ENCODE results near the gene PTPN2.

PTPN2 gene

DNA sequence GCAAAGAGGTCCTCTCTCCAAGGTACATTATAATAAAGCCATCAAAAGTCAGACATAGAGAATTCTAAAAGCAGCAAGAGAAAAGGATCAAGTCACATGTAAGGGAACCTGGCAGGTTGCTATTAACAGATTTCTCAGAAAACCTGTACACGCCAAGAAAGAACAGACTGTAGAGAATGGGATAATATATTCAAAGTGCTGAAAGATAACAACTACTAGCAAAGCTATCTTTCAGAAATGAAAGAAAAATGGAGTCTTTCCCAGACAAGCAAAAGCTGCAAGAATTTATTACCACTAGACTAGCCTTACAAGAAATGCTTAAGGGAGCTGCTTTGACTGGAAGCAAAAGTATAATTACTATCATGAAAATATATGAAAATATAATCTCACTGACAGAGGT, 81.5 kb downstream of the PTPN2 start:
- TF ChIP-seq, protein P1, sequence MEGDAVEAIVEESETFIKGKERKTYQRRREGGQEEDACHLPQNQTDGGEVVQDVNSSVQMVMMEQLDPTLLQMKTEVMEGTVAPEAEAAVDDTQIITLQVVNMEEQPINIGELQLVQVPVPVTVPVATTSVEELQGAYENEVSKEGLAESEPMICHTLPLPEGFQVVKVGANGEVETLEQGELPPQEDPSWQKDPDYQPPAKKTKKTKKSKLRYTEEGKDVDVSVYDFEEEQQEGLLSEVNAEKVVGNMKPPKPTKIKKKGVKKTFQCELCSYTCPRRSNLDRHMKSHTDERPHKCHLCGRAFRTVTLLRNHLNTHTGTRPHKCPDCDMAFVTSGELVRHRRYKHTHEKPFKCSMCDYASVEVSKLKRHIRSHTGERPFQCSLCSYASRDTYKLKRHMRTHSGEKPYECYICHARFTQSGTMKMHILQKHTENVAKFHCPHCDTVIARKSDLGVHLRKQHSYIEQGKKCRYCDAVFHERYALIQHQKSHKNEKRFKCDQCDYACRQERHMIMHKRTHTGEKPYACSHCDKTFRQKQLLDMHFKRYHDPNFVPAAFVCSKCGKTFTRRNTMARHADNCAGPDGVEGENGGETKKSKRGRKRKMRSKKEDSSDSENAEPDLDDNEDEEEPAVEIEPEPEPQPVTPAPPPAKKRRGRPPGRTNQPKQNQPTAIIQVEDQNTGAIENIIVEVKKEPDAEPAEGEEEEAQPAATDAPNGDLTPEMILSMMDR (IDR thresholded peaks at IDR 0.05), result no peak
- H3K27me3 Mint-ChIP-seq (ENCODE audit: low read depth, poor library complexity), result no peaks in the 10 kb centered on the region
- peaks cover 25% of the 10 kb centered on the region for H3K9me3 Mint-ChIP-seq
- H3K4me3 Mint-ChIP-seq, result no peak overlapping the region
- H3K36me3 Mint-ChIP-seq (ENCODE audit: low read depth), result peaks cover 78% of the 10 kb centered on the region
- H3K27ac Mint-ChIP-seq, result no peak overlapping the region
- H3K4me1 Mint-ChIP-seq, result no peaks in the 10 kb centered on the region
- DNase-seq, result no peak

- H3K36me3 Mint-ChIP-seq (ENCODE audit: low read depth), result peaks cover 26% of the 10 kb centered on the region
- no peaks in the 10 kb centered on the region for H3K4me1 Mint-ChIP-seq
- H3K9me3 Mint-ChIP-seq, result no peaks in the 10 kb centered on the region
- no peak for DNase-seq
- no peak overlapping the region for H3K27ac Mint-ChIP-seq
- H3K4me3 Mint-ChIP-seq, result no peak overlapping the region
- TF ChIP-seq, protein P1 (IDR thresholded peaks at IDR 0.05), result no peak
- no peaks in the 10 kb centered on the region for H3K27me3 Mint-ChIP-seq (ENCODE audit: low read depth, poor library complexity)
Observed at GRCh38 chr18:12796448-12796847, 87.6 kb downstream of the PTPN2 start.

DNA sequence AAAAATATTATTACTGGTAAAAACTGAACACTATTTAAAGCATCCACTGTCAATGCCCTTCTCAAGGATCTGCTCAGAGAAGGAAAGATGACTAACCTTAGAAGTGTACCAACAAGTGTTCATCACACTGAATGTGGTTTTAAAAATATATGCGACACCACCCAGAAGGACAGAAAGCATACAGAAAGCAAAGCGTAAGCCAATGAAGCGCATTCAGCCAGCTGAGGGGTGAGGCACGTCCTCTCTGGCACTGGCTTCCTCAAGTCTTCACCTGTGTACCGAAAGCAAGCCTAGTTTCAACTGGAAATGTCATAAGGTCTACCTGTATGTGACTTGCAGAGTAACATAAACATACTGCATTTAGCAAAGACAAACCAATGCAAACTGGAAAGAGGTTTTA, 92.4 kb downstream of the PTPN2 start:
- Mint-ChIP-seq H3K27me3 (ENCODE audit: low read depth, poor library complexity) (no peaks in the 10 kb centered on the region), H3K9me3 (no peaks in the 10 kb centered on the region), H3K36me3 (ENCODE audit: low read depth) (peaks cover 5% of the 10 kb centered on the region), H3K4me1 (no peaks in the 10 kb centered on the region), H3K27ac (no peak overlapping the region), H3K4me3 (no peak overlapping the region)
- no peak for DNase-seq
- TF ChIP-seq, protein P1 (IDR thresholded peaks at IDR 0.05), result no peak

DNA sequence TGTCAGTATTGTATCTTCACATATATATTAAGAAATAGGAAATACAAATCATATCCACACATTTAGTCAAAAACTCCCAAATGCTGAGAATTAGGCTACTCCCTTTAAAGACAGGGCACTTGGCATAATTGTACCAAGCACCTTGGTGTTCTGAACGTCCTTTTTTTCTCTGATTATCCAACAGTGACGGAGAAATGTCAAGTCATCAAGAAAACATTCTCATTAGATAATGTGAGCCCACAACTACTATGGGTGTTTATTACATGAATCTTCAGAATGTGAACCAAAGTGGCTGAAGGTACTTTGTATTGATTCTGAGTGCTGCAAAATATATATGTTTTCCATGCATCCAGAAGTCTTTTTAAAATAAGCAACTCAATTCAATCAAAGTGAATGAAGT, 97.4 kb downstream of the PTPN2 start:
- H3K4me1 Mint-ChIP-seq, result peaks cover 8% of the 10 kb centered on the region
- no peaks in the 10 kb centered on the region for H3K27me3 Mint-ChIP-seq (ENCODE audit: low read depth, poor library complexity)
- H3K36me3 Mint-ChIP-seq (ENCODE audit: low read depth), result no peaks in the 10 kb centered on the region
- no peak for DNase-seq
- H3K4me3 Mint-ChIP-seq, result no peak overlapping the region
- TF ChIP-seq, protein P1 (IDR thresholded peaks at IDR 0.05), result no peak
- H3K9me3 Mint-ChIP-seq, result no peaks in the 10 kb centered on the region
- H3K27ac Mint-ChIP-seq, result peak overlapping the region; percentile 48

DNA sequence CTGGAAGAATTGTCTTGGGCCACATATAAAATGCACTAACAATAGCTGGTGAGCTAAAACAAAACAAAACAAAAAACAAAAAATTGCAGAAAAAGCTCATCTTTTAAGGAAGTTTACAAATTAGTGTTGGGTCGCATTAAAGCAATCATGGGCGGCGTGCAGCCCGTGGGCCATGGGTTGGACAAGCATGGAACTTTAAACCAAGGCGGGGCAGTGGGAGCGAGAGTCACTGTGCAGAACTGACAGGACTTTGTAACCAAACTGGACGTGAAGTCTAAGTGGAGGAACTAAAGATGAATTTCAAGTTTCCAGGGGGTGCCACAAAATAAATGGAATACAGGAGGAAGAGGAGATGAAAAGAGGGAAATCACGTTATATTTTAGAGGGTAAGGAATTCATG, 100.5 kb downstream of the PTPN2 start:
- H3K4me3 Mint-ChIP-seq, result no peak overlapping the region
- peaks cover 4% of the 10 kb centered on the region for H3K27me3 Mint-ChIP-seq (ENCODE audit: low read depth, poor library complexity)
- H3K4me1 Mint-ChIP-seq, result peaks cover 8% of the 10 kb centered on the region
- peaks cover 2% of the 10 kb centered on the region for H3K9me3 Mint-ChIP-seq
- peak overlapping the region; percentile 37 for H3K27ac Mint-ChIP-seq
- no peak for DNase-seq
- TF ChIP-seq, protein P1 (IDR thresholded peaks at IDR 0.05), result no peak
- no peaks in the 10 kb centered on the region for H3K36me3 Mint-ChIP-seq (ENCODE audit: low read depth)

DNA sequence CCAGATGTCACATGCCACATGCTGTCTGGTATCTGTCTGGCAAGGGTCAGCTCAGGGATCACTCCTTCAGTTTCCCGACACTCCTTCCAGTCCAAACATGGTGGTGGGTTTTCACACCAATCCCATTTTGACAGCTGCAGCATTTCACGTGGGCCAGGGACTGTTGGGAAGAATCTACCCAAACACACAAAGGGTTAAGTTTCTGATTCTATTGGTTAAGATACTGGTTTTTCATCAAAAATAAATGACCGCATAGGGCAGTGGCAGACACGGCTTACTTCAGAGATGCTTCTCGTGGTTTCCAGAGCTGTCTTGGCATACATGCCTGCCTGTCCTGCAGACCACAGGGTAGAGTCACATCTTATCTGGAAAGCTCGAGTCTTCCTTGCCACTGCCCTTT, 101.5 kb downstream of the PTPN2 start:
- H3K9me3 Mint-ChIP-seq, result peaks cover 5% of the 10 kb centered on the region
- H3K4me1 Mint-ChIP-seq, result peaks cover 8% of the 10 kb centered on the region
- no peaks in the 10 kb centered on the region for H3K36me3 Mint-ChIP-seq (ENCODE audit: low read depth)
- no peak overlapping the region for H3K27ac Mint-ChIP-seq
- H3K4me3 Mint-ChIP-seq, result no peak overlapping the region
- no peak for DNase-seq
- H3K27me3 Mint-ChIP-seq (ENCODE audit: low read depth, poor library complexity), result peaks cover 4% of the 10 kb centered on the region
- TF ChIP-seq, protein P1 (IDR thresholded peaks at IDR 0.05), result no peak

All from nephron progenitor cell (in vitro differentiated cells).